ENCODE measurements around the gene RASA1. TPM values are rescaled to one million over a fixed set of nuclear protein-coding genes. Genes with fewer than 3 reads are reported as not detected.
"Not testable (repeated sequence)": the region's sequence is repeated elsewhere in the genome, so short reads cannot be mapped to it uniquely, and the experiment has no call there.

RASA1 gene
- polyA plus RNA-seq, 3 donors = 50.8 to 55.2 (median 51.9) TPM

DNA sequence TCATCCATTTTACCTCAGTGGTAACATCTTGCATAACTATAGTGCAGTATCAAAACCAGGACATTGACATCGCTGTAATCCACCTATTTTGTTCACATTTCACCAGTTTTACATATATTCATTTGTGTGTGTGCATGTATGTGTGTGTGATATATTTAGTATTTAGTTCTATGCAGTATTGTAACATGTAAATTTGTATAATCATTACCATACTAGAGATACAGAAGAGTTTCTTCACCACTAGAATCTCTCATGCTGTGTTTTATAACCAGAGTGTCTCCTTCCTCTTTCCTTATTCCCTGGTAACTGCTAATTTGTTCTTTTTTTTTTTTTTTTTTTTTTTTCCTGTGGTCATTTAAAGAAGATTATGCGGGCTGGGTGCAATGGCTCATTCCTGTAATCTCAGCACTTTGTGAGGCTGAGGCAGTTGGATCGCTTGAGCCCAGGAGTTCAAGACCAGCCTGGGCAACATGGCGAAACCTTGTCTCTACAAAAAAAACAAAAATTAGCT is 11.0 kb downstream of the RASA1 start:
- no peak for DNase-seq (ENCODE audit: low read depth in 3 of 3, low spot score in 2 of 3)

DNA sequence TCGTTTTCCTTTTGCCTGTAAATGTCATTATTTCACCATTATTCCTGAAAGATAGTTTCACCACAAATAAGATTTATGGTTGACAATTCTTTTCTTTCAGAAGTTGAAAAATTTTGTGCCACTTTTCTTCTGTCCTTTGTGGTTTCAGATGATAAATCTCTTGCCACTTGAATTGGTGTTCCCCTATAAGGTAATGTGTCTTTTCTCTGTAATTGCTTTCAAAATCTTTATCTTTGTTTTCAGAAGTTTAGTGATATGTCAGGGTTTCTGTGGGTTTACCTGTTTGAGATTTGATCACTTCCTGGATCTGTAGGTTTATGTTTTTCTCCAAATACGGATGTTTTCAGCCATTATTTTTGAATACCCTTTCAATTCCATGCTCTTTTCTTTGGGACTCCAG is 14.6 kb downstream of the RASA1 start:
- DNase-seq (ENCODE audit: low read depth in 3 of 3, low spot score in 2 of 3) = no peak

DNA sequence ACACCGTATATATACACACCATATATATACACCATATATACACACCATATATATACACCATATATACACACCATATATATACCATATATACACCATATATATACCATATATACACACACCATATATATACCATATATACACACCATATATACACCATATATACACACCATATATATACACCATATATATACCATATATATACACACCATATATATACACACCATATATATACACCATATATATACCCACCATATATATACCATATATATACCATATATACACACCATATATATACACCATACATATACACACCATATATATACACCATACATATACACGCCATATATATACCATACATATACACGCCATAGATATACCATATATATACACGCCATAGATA is 19.6 kb downstream of the RASA1 start:
- DNase-seq (ENCODE audit: low read depth in 3 of 3, low spot score in 2 of 3) = not testable (repeated sequence)

DNA sequence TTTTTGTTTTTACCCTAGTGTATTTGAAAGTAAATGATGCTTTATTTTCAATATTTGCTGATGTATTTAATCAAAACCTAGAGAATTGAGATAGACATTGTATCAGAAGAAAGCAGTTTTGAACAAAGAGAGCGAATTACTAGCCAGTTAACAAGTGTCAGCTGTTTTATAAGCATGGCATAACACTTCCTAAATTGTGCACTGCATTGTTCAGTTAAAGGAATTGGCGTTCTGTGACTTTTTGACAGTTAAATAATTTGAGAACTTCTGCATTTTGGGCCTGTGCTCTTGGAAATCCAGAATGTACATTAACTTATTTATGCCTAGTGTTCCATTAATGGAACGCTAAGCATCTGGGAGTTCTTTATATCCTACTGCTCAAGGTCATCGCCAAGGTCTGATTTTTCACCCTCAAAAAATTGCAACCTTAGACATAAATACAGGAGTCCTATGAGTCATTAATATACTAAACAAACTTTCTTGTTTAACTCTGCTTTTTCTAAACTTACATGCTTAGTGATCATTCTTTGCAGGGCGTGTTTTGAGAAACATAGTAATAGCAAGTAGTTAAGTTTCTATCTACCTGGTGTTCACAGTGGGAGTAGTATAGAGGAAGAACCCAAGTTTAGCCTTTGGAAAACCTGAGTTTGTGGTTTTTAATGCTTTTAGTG is 31.1 kb downstream of the RASA1 start:
- DNase-seq (ENCODE audit: low read depth in 3 of 3, low spot score in 2 of 3) = no peak

DNA sequence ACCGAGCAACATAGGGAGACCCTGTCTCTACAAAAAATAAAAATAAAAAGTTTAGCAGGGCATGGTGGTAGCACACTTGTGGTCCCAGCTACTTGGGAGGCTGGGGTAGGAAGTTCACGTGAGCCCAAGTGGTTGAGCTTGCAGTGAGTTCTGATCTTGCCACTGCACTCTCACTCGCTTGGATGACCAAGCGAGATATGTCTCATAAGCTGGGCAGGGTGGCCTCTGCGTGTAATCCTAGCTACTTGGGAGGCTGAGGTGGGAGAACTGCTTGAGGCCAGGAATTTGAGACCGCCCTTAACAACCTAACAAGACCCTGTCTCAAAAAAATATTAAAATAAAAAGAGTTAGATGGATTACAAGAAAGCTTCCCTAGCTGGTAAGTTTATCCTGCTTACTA is 32.5 kb downstream of the RASA1 start:
- DNase-seq (ENCODE audit: low read depth in 3 of 3, low spot score in 2 of 3) = no peak

DNA sequence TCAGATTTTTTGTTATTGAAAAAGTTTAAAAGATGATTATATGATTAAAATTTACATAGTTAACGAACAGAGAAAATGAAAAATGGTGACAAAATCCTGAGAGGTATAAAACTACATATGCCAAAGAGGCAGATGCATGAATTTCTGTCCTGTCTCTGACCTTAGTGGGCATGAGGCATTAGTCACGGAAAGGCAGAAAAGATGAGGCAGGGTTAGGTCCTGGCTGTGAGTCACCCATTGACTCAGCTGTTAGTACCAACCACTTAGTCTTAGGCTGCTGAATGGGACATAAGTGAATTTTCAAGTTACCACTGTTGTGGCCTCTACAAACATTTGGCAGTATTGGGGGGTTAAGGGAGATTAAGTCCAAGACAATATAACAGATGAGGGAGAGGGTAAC is 33.1 kb downstream of the RASA1 start:
- no peak for DNase-seq (ENCODE audit: low read depth in 3 of 3, low spot score in 2 of 3)

DNA sequence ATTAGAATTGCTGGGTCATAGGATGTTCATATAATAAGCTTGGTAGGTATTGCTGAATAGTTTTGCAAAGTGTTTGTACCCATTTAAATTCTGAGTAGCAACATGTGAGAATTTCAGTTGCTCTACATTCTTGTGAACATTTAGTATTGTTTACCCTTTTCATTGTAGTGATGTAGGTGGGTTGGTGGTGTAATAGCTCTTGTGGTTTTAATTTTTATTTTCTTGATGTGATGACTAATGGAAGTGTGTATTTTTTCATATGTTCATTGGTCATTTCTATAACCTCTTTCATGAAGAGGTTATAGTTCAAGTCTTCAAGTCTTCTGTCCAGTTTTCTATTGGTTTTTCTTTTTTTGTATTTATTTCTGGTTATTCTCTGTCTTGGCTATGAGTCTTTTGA is 34.4 kb downstream of the RASA1 start:
- no peak for DNase-seq (ENCODE audit: low read depth in 3 of 3, low spot score in 2 of 3)

DNA sequence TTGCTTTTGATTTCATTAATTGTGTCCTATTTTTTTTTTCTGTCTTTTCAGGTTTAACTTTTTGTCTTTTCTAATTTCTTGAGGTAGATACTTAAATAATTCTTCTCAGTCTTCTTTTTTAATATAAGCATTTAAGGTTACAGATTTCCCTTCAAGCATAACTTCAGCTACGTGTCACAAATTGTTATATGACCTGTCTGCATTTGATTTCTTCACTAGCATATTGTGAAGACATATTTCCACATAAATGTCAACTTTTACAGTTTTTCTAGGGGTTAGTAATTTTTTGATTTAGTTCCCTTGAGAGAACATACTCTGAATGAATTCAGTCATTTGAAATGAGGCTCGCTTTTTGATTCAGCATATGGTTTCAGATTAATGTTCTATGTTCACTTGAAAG is 35.6 kb downstream of the RASA1 start:
- no peak for DNase-seq (ENCODE audit: low read depth in 3 of 3, low spot score in 2 of 3)

DNA sequence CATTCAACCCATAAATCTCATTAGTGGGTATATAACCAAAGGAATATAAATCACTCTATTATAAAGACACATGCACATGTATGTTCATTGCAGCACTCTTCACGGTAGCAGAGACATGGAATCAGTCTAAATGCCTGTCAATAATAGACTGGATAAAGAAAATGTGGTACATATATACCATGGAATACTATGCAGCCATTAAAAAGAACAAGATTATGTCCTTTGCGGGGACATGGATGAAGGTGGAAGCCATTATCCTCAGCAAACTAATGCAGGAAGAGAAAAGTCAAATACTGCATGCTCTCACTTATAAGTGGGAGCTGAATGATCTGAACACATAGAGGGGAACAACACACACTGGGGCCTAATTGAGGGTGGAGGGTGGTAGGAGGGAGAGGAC is 38.4 kb downstream of the RASA1 start:
- DNase-seq (ENCODE audit: low read depth in 3 of 3, low spot score in 2 of 3) = not testable (repeated sequence)

DNA sequence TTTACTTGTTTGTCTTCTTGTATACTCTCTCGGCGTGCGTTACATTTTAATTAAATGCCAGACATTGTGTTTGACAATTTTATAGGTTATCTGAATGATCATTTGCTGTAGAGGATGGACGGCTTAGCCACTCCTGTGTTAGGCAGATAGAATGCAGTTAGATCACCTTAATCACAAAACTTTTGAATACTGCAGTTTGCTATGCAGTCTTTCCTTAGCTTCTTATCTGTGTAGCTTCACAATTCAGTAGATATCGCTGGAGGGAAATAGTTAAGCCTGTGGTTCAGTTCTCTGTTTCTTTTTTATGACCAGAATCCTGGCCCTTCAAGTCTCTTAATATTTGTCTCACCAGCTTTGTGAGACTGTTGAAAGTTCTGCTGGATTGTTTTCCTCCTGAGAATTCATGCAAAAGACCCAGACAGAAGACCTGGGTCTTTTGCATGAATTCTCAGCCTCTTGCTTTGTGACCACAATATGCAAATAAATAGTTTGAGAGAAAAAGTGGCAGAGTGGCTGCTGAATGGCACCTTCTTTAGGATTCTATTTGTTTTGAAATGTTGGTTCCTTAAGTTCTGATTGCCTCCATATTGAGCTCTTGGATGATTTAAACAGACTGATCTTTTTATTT is 40.2 kb downstream of the RASA1 start:
- no peak for DNase-seq (ENCODE audit: low read depth in 3 of 3, low spot score in 2 of 3)

DNA sequence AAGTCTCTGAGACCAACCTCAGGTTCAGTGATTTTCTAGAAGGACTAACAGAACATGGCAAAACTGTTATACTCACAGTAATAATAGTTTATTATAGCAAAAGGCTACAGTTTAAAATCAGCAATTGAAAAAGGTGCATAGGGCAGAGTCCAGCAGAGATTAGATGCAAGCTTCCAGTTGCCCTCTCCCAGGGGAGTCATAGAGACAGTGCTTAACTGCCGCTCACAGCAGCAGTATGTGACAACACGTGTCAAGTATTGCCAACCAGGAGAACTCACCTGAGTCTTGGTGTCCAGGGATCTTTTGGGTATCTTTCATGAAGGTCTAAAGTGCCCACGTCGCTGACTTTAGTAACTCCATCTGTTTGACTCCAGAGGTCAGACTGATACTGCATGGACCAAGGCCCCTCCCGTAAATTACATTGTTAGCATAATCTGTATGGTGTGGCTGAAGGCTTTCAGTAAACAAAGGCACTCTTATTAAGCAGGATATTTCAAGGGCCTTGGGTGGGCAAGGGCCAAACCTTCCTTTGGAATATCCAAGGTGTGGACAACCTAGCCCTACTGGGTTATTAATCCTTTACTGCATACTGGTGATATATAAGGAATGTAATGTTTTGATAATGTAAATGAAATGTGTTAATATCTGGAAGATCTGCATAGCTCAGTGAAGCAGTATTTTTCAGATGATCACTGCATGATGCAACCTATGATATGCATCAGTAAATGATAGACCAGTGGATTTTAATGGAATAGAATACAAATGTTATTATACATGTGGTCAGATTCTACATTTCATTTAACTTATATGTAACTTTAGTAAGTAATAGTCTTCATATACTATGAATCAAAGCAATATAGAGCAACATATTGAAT is 44.0 kb downstream of the RASA1 start:
- no peak for DNase-seq (ENCODE audit: low read depth in 3 of 3, low spot score in 2 of 3)

DNA sequence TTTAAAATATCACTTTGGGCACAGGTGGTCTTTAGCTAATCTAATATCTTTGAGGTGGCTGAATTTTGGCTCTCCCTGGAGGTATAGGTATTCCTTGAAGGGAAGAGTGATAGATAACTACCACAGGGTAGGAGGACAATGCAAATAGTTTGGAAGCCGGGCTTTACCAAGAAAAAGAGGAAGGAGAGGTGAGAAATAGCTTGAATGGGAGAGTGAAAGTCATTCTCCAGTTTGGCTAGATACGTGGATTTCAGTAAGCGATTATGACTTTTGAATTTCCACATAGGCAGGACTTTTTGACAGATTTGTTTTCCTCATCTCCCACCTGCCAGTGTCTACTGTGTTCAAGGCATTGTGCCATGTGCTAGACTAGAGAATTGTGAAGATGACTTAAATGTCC is 45.5 kb downstream of the RASA1 start:
- DNase-seq (ENCODE audit: low read depth in 3 of 3, low spot score in 2 of 3) = no peak

DNA sequence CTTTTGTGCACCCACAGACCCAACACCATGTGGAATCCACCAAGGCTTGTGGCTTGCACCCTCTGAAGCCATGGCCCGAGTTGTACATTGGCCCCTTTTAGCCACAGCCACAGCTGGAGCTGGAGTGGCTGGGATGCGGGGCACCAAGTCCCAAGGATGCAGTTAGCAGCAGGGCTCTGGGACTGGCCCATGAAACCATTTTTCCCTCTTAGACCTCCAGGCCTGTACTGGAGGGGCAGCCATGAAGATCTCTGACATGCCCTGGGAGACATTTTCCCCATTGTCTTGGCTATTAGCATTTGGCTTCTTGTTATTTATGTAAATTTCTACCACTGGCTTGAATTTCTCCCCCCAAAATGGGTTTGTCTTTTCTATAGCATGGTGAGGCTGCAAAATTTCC is 51.8 kb downstream of the RASA1 start:
- DNase-seq (ENCODE audit: low read depth in 3 of 3, low spot score in 2 of 3) = no peak

DNA sequence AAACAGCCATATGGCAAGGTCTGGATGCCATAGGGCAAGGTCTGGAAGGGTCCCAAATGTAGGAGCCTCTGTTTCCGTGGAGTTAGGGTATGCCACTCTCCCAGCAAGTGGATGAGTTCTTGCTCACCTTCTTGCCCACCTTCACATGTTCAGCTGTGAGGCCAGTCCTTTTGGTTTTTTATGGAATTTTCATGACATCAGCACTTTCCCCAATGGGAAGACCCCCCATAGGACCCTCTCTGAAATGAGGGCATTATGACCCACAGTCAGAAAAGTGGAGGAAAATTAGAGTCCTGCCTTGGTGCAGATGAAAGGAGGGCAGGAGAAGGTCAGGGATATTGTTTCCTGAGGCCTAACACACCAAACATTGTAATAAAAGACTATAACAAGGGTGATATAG is 53.9 kb downstream of the RASA1 start:
- DNase-seq (ENCODE audit: low read depth in 3 of 3, low spot score in 2 of 3) = no peak

DNA sequence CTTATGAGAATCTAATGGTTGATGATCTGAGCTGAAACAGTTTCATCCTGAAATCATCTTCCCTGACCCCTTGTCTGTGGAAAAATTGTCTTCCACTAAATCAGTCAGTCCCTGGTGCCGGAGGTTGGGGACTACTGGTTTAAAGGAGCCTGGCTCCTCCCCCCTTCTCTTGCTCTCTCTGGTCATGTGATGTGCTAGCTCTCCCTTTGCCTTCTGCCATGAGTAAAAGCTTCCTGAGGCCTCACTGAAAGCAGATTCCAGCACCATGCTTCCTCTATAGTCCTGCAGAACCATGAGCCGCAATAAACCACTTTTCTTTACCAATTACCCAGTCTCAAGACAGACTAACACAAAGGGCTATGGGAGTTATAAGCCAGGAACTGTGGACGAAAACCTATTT is 54.7 kb downstream of the RASA1 start:
- DNase-seq (ENCODE audit: low read depth in 3 of 3, low spot score in 2 of 3) = no peak

DNA sequence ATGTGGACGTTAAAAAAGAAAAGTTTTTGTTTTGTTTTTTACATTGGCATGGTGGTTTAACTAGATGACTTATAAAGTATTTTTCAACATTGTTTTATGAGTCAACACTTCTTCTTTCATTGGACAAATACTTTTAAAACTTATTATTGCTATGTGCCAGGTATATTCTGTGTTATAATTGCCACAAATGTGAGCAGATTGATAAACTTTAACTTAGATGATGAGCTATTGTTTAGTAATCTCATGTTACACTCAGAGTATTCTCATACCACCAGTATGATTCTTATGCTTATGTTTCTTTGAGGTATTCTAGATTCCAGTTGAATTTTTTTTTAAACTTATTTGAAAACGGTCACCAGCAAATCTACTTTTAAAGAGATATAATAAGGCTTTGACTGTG is 60.3 kb downstream of the RASA1 start:
- DNase-seq (ENCODE audit: low read depth in 3 of 3, low spot score in 2 of 3) = no peak

DNA sequence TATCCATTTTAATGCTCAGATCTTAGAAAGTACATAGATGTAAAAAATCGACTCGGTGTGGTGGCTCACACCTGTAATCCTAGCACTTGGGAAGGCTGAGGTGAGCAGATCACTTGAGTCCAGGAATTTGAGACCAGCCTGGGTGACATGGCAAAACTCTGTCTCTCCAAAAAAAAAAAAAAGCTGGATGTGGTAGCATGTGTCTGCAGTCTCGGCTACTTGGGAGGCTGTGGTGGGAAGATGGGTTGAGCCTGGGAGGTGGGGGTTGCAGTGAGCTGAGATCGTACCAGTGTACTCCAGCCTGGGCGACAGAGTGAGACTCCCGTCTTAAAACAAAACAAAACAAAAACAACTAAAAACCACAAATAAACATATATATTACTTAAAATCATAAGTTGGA is 61.4 kb downstream of the RASA1 start:
- DNase-seq (ENCODE audit: low read depth in 3 of 3, low spot score in 2 of 3) = no peak

DNA sequence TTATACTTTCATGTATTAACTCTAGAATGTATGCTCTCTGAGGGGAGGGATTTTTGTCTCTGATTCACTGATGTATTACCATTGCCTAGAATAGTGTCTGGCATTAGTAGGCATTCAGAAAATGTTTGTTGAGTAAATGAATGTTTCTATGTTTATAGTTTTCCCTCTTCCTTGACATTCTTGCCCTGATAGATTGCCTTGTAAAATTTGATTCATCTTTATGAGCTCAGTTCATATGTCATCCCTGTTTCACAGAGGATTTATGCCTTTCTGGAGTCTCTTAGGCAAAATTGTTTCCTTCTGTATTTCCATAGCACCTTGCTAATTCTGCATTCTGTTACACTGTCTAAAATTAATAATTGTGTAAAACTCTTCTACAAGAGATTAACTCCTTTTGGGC is 72.3 kb downstream of the RASA1 start:
- DNase-seq (ENCODE audit: low read depth in 3 of 3, low spot score in 2 of 3) = no peak

DNA sequence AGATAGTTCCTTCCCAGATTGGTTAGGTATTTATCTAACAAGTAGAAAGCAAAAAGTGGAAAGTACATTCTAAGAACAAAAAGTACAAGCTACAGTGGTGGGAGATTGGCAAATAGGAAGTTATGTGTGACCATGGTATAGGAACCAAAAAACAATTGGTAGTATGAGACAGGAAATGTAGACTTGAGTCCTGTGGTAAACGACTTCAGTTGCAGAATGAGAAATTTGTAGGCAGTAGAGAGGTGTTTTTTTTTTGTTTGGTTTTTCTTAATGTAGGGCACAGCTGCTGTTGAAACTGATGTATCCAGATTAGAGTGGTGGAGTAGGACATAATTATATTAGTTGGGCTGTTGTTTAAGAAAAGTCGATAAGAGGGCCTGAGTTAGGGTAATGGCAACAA is 73.0 kb downstream of the RASA1 start:
- DNase-seq (ENCODE audit: low read depth in 3 of 3, low spot score in 2 of 3) = no peak

DNA sequence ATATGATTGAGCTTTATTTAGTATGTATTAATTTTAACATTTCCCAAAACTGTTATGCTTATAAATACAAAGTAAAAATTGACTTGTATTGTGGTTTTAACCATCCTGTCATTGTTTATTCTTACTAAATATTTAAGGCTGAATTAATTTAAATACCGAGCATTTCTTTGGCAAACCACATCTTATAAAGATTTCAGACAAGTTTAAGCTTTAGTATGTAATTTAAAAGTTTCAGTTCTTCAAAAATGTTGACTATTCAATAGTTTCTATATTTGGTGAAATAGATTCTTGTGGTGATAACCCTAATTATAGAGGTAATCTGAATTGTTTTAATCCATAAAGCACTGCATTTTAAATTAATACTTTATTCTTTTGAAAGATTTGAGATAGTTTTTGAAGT is 79.6 kb downstream of the RASA1 start:
- no peak for DNase-seq (ENCODE audit: low read depth in 3 of 3, low spot score in 2 of 3)

DNA sequence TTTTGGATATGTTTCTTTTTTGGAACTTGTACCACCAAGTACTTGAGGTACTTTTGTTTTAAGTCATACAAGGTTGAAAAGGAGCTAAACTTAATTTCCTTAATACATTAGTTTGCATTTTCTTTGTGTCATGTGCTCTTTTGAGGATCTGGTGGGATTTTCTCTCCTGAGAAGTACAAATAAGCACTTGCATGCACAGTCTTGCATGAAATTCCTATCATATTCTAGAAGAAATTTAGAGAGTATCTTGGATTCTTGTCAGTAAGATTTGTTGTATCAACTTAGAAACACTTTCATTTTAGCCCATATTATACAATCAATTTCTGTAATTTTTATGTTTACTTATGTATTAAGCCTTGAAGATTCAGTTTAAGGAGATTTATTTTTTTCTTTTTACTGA is 80.2 kb downstream of the RASA1 start:
- no peak for DNase-seq (ENCODE audit: low read depth in 3 of 3, low spot score in 2 of 3)

DNA sequence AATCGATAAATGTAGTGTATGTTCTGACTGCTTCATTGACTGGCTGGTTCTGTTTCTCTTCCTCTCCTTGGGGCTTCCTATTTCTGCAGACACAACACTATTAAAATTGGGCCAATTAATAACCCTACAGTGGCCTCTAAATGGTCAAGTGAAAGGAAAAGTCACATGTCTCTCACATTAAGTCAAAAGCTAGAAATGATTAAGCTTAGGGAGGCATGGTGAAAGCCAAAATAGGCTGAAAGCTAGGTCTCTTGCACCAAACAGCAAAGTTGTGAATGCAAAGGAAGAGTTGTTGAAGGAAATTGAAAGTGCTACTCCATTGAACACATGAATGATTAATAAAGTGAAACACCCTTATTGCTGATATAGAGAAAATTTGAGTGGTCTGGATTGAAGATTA is 86.8 kb downstream of the RASA1 start:
- no peak for DNase-seq (ENCODE audit: low read depth in 3 of 3, low spot score in 2 of 3)
